ENCODE results near the gene EXOC8.

The EXOC8 gene

GRCh38 chr1:231312432-231312788 is 25.2 kb downstream of the EXOC8 start:
- DNase-seq, result no peak

- DNase-seq, result no peak
Observed at GRCh38 chr1:231311720-231312431, 25.8 kb downstream of the EXOC8 start.

- DNase-seq, result no peak
Observed at GRCh38 chr1:231310391-231310934, 27.2 kb downstream of the EXOC8 start.

- DNase-seq, result no peak
Observed at GRCh38 chr1:231301990-231302389, 35.7 kb downstream of the EXOC8 start.

DNA sequence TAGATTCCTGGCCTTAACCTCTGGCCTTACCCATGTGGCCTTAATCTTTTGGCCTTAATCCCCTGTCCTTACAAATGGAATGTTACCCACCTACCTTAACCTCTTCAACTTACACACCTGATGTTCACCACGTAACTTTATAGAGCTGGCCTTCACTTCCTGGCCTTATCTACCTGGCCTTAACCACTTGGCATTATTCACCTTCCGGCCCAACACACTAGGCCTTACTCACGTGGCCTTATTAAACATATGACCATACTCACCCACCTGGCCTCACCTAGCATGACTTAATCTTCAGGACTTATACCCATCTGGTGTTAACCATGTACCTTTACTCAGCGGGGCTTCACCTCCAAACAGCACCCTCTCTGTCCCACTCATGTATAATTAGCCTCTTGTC is 41.7 kb downstream of the EXOC8 start:
- no peak for DNase-seq

DNA sequence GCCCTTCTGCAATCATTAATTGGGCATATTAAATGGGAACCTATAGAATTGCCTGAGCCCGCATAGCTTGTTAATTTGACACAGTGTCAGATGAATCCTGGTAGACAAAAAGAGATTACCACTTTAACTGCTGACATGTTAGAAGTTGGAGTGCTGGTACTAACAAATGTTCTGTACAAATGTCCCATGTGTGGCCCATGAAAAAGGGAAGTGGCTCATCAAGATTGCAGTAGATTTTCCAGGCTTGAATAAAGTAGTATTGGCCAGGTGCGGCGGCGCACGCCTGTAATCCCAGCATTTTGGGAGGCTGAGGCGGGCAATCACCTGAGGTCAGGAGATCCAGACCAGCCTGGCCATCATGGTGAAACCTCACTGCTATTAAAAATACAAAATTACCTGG is 51.0 kb downstream of the EXOC8 start:
- no peak for DNase-seq

GRCh38 chr1:231284441-231284840 is 53.2 kb downstream of the EXOC8 start:
- DNase-seq, result no peak

All from hematopoietic multipotent progenitor cell treated with erythropoietin and hydrocortisone succinate and interleukin-3 and kit ligand, for 4 days (in vitro differentiated cells).